Measurements from ENCODE around the gene SLC17A9.
"Not testable (repeated sequence)": the region's sequence is repeated elsewhere in the genome, so short reads cannot be mapped to it uniquely, and the experiment has no call there.

The SLC17A9 gene

DNA sequence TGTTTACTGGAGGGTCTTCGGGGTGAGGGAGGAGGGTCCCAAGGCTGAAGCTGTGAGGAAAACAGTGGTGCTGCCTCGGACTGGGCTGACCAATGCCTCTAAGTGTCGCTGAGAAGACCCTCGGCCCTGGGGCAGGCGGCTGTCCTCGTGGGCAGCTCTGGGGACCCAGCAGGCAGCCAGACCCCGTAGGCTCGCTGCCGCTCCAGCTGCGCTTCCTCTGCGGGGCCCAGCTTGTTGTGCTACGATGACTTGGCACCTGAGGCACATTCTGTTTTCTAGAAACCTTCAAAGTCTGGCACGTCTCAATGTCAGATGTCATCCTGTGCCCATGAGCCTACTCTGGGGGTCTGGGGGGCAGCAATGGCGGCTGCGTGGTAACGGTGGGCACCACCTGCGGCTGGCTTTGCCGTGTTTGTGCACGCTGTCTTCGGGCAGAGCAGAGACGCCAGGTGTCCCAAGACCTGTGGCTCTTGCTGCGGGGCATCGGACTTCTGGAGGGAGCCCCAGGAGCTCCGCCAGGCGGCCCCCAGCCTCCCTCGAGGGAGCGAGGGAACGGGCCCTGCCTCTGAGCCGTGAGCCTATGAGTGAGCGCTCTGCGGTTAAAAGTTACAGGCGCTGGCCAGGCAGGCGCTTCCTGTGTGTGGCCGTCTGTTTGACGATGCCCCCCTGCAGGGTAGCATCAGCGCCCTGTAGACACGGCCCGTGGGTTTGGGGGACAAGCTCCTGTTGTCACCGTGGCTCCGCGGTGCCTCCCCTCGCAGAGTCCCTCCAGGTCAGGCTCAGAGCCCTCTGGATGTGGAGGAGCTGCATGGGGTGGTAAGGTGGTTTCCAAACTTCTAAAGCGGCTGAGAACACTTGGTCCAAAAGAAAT is 6.8 kb downstream of the SLC17A9 start:
- Histone ChIP-seq H3K4me1 (ENCODE audit: control insufficient read depth, low read depth, low read length) (no peaks in the 10 kb centered on the region), H4K8ac (ENCODE audit: low read depth, low read length) (no peak overlapping the region), H3K23ac (ENCODE audit: low read length) (no peak overlapping the region), H3K56ac (ENCODE audit: low read length) (no peak overlapping the region), H3K9ac (ENCODE audit: low read length) (no peak overlapping the region), H3K4ac (ENCODE audit: low read depth, low read length) (no peak overlapping the region), H3K79me1 (ENCODE audit: low read length) (peaks cover 2% of the 10 kb centered on the region), H3K4me2 (ENCODE audit: low read length) (no peak overlapping the region), H4K5ac (ENCODE audit: low read length) (no peak overlapping the region), H2BK120ac (ENCODE audit: low read depth, low read length) (no peak overlapping the region), H3K27ac (ENCODE audit: low read depth, low read length) (no peak overlapping the region), H2AK5ac (ENCODE audit: low read length) (no peak overlapping the region), H3K79me2 (ENCODE audit: control insufficient read depth, insufficient read depth, low read length) (no peaks in the 10 kb centered on the region), H3K4me3 (ENCODE audit: low read length) (no peak overlapping the region), H2BK5ac (ENCODE audit: low read length) (no peak overlapping the region), H3K18ac (ENCODE audit: low read length) (no peak overlapping the region), H2BK15ac (replicated peaks; ENCODE audit: low read depth) (no peak overlapping the region), H3K36me3 (ENCODE audit: control insufficient read depth, insufficient read depth, low read length) (peaks cover 4% of the 10 kb centered on the region), H3K27me3 (ENCODE audit: insufficient read depth, low read length, poor library complexity) (no peaks in the 10 kb centered on the region)
- WGBS (ENCODE audit: extremely low coverage, insufficient coverage, low lambda C conversion rate): no CpG with 5 or more reads among the region's 43 CpGs
- DNase-seq: no peak

GRCh38 chr20:62959998-62960436 is 7.5 kb downstream of the SLC17A9 start:
- Histone ChIP-seq H3K36me3 (ENCODE audit: control insufficient read depth, insufficient read depth, low read length) (peaks cover 4% of the 10 kb centered on the region), H2AK5ac (ENCODE audit: low read length) (no peak overlapping the region), H3K4ac (ENCODE audit: low read depth, low read length) (no peak overlapping the region), H4K8ac (ENCODE audit: low read depth, low read length) (no peak overlapping the region), H3K4me2 (ENCODE audit: low read length) (no peak overlapping the region), H3K79me2 (ENCODE audit: control insufficient read depth, insufficient read depth, low read length) (no peaks in the 10 kb centered on the region), H2BK15ac (replicated peaks; ENCODE audit: low read depth) (no peak overlapping the region), H3K18ac (ENCODE audit: low read length) (no peak overlapping the region), H3K27ac (ENCODE audit: low read depth, low read length) (no peak overlapping the region), H3K27me3 (ENCODE audit: insufficient read depth, low read length, poor library complexity) (no peaks in the 10 kb centered on the region), H2BK5ac (ENCODE audit: low read length) (no peak overlapping the region), H3K4me3 (ENCODE audit: low read length) (no peak overlapping the region), H3K23ac (ENCODE audit: low read length) (no peak overlapping the region), H4K5ac (ENCODE audit: low read length) (no peak overlapping the region), H3K4me1 (ENCODE audit: control insufficient read depth, low read depth, low read length) (no peaks in the 10 kb centered on the region), H3K56ac (ENCODE audit: low read length) (no peak overlapping the region), H3K9ac (ENCODE audit: low read length) (no peak overlapping the region), H2BK120ac (ENCODE audit: low read depth, low read length) (no peak overlapping the region), H3K79me1 (ENCODE audit: low read length) (peaks cover 2% of the 10 kb centered on the region)
- WGBS (ENCODE audit: extremely low coverage, insufficient coverage, low lambda C conversion rate): no CpG with 5 or more reads among the region's 20 CpGs
- no peak for DNase-seq

GRCh38 chr20:62960446-62961309 is 8.2 kb downstream of the SLC17A9 start:
- not testable (repeated sequence) for H3K27ac ChIP-seq (ENCODE audit: low read depth, low read length); H3K4me3 ChIP-seq (ENCODE audit: low read length); H4K8ac ChIP-seq (ENCODE audit: low read depth, low read length); H3K36me3 ChIP-seq (ENCODE audit: control insufficient read depth, insufficient read depth, low read length); H2BK15ac ChIP-seq (replicated peaks; ENCODE audit: low read depth); H3K27me3 ChIP-seq (ENCODE audit: insufficient read depth, low read length, poor library complexity); H3K18ac ChIP-seq (ENCODE audit: low read length); H2BK5ac ChIP-seq (ENCODE audit: low read length); H3K23ac ChIP-seq (ENCODE audit: low read length); H3K4ac ChIP-seq (ENCODE audit: low read depth, low read length); H3K4me1 ChIP-seq (ENCODE audit: control insufficient read depth, low read depth, low read length); H3K9ac ChIP-seq (ENCODE audit: low read length); H3K4me2 ChIP-seq (ENCODE audit: low read length); H3K79me1 ChIP-seq (ENCODE audit: low read length); H4K5ac ChIP-seq (ENCODE audit: low read length); H2AK5ac ChIP-seq (ENCODE audit: low read length); H3K56ac ChIP-seq (ENCODE audit: low read length); H3K79me2 ChIP-seq (ENCODE audit: control insufficient read depth, insufficient read depth, low read length); DNase-seq; H2BK120ac ChIP-seq (ENCODE audit: low read depth, low read length)
- WGBS (ENCODE audit: extremely low coverage, insufficient coverage, low lambda C conversion rate): no CpG with 5 or more reads among the region's 31 CpGs

GRCh38 chr20:62961310-62961783 is 8.8 kb downstream of the SLC17A9 start:
- H3K56ac ChIP-seq (ENCODE audit: low read length): no peak overlapping the region
- H3K4ac ChIP-seq (ENCODE audit: low read depth, low read length): no peak overlapping the region
- H3K27ac ChIP-seq (ENCODE audit: low read depth, low read length): no peak overlapping the region
- H2BK120ac ChIP-seq (ENCODE audit: low read depth, low read length): no peak overlapping the region
- no peak overlapping the region for H2BK5ac ChIP-seq (ENCODE audit: low read length)
- H3K18ac ChIP-seq (ENCODE audit: low read length): no peak overlapping the region
- DNase-seq: no peak
- no peaks in the 10 kb centered on the region for H3K4me1 ChIP-seq (ENCODE audit: control insufficient read depth, low read depth, low read length)
- no peaks in the 10 kb centered on the region for H3K79me1 ChIP-seq (ENCODE audit: low read length)
- no peak overlapping the region for H2BK15ac ChIP-seq (replicated peaks; ENCODE audit: low read depth)
- H3K9ac ChIP-seq (ENCODE audit: low read length): no peak overlapping the region
- peaks cover 4% of the 10 kb centered on the region for H3K36me3 ChIP-seq (ENCODE audit: control insufficient read depth, insufficient read depth, low read length)
- no peak overlapping the region for H3K4me3 ChIP-seq (ENCODE audit: low read length)
- no peak overlapping the region for H4K8ac ChIP-seq (ENCODE audit: low read depth, low read length)
- no peaks in the 10 kb centered on the region for H3K27me3 ChIP-seq (ENCODE audit: insufficient read depth, low read length, poor library complexity)
- H2AK5ac ChIP-seq (ENCODE audit: low read length): no peak overlapping the region
- no peak overlapping the region for H3K23ac ChIP-seq (ENCODE audit: low read length)
- H4K5ac ChIP-seq (ENCODE audit: low read length): no peak overlapping the region
- no peak overlapping the region for H3K4me2 ChIP-seq (ENCODE audit: low read length)
- whole genome bisulfite sequencing (ENCODE audit: extremely low coverage, insufficient coverage, low lambda C conversion rate): no CpG with 5 or more reads among the region's 19 CpGs
- H3K79me2 ChIP-seq (ENCODE audit: control insufficient read depth, insufficient read depth, low read length): no peaks in the 10 kb centered on the region

- Histone ChIP-seq H2AK5ac (ENCODE audit: low read length) (no peak overlapping the region), H3K79me2 (ENCODE audit: control insufficient read depth, insufficient read depth, low read length) (no peaks in the 10 kb centered on the region), H3K4me1 (ENCODE audit: control insufficient read depth, low read depth, low read length) (no peaks in the 10 kb centered on the region), H3K4me2 (ENCODE audit: low read length) (no peak overlapping the region), H3K27ac (ENCODE audit: low read depth, low read length) (no peak overlapping the region), H3K79me1 (ENCODE audit: low read length) (no peaks in the 10 kb centered on the region), H2BK15ac (replicated peaks; ENCODE audit: low read depth) (no peak overlapping the region), H3K4me3 (ENCODE audit: low read length) (no peak overlapping the region), H3K18ac (ENCODE audit: low read length) (no peak overlapping the region), H3K9ac (ENCODE audit: low read length) (no peak overlapping the region), H4K5ac (ENCODE audit: low read length) (no peak overlapping the region), H2BK120ac (ENCODE audit: low read depth, low read length) (no peak overlapping the region), H2BK5ac (ENCODE audit: low read length) (no peak overlapping the region), H3K23ac (ENCODE audit: low read length) (no peak overlapping the region), H4K8ac (ENCODE audit: low read depth, low read length) (no peak overlapping the region), H3K36me3 (ENCODE audit: control insufficient read depth, insufficient read depth, low read length) (peaks cover 4% of the 10 kb centered on the region), H3K56ac (ENCODE audit: low read length) (no peak overlapping the region), H3K27me3 (ENCODE audit: insufficient read depth, low read length, poor library complexity) (no peaks in the 10 kb centered on the region), H3K4ac (ENCODE audit: low read depth, low read length) (no peak overlapping the region)
- no peak for DNase-seq
- WGBS (ENCODE audit: extremely low coverage, insufficient coverage, low lambda C conversion rate): no CpG with 5 or more reads among the region's 8 CpGs
Measured at GRCh38 chr20:62961799-62962198, 9.3 kb downstream of the SLC17A9 start.
